HepG2 (cell line): Measurements from ENCODE around the gene FGGY. TPM values are rescaled to one million over a fixed set of nuclear protein-coding genes. Genes with fewer than 3 reads are reported as not detected.
A peak's percentile ranks its signal among the peaks of the same experiment; 100 is the strongest.

ENCODE experiments used
- ATAC-seq: fragments of 200-7000 bp; cut with Tn5 transposase; 3 replicates; pipeline ENCODE4 v1.9.1; 2020; ENCODE audit warnings: mild to moderate bottlenecking, moderate library complexity
- BruUV-seq: library from RNA; stranded (reverse); fragments of 400-500 nt; replicated peaks from 2 replicates; lab custom pipeline; 2021; lab: Mats Ljungman, UMichigan
- CTCF ChIA-PET: fragments of 300-600 bp; formaldehyde crosslinking; extraction: SDS; loops from one replicate; lab custom pipeline; 2021; ENCODE audit warnings: low total read pairs, inconsistent platforms, low intra/inter-chr PET ratio; lab: Yijun Ruan, JAX
- POLR2A ChIA-PET: fragments of 350-600 bp; sonication (Branson Sonifier 250); formaldehyde crosslinking; loops from one replicate; lab custom pipeline; 2020; ENCODE audit warnings: antibody characterized with exemption, inconsistent platforms; lab: Yijun Ruan, JAX
- DNase-seq: peaks from one replicate; pipeline ENCODE4 v3.0.0-alpha.2; 2015; ENCODE audit warnings: low spot score
- FAIRE-seq: peaks from 3 replicates; lab custom pipeline; 2011; peaks lifted over from hg19 to GRCh38; lab: Jason Lieb, UNC
- H2AFZ ChIP-seq: one replicate; pipeline ENCODE4 v1.6.1; 2011; ENCODE audit warnings: low read length, inconsistent platforms
- H3K27ac ChIP-seq: fragments of 300-600 bp; 3 replicates; pipeline ENCODE4 v1.8.0; 2011; ENCODE audit warnings: mixed run types, mild to moderate bottlenecking, mixed read lengths, low read length, inconsistent platforms; ENCODE audit not compliant: insufficient read depth; ENCODE audit errors: extremely low read length
- H3K27me3 ChIP-seq, 2 experiments: fragments of 200-600 bp in 1 of 2; 2 replicates in 1 of 2; 3 replicates in 1 of 2; pipeline versions ENCODE4 v1.6.0 to v1.8.0; 2011; ENCODE audit warnings: low read length in 2 of 2, mild to moderate bottlenecking in 2 of 2, moderate library complexity in 2 of 2, inconsistent platforms in 1 of 2; ENCODE audit not compliant: insufficient read depth in 2 of 2, control insufficient read depth in 1 of 2
- H3K36me3 ChIP-seq, 2 experiments: fragments of 200-600 bp in 1 of 2; replicated peaks in 1 of 2; 2 replicates in 1 of 2; 3 replicates in 1 of 2; pipeline versions ENCODE4 v1.5.1 to v1.8.0; 2011; ENCODE audit warnings: low read length in 2 of 2, inconsistent platforms in 1 of 2; ENCODE audit not compliant: insufficient read depth in 2 of 2, control insufficient read depth in 1 of 2
- H3K4me1 ChIP-seq: 2 replicates; pipeline ENCODE4 v1.5.1; 2012; ENCODE audit warnings: low read length, inconsistent platforms; ENCODE audit not compliant: insufficient read depth
- H3K4me2 ChIP-seq: 2 replicates; pipeline ENCODE4 v1.6.0; 2011; ENCODE audit warnings: low read depth, low read length, inconsistent platforms
- H3K4me3 ChIP-seq, 3 experiments: fragments of 200-600 bp in 1 of 3; sonication (generic), shearing (Covaris generic) in 1 of 3; replicated peaks in 1 of 3; 2 replicates each; pipeline ENCODE4 v1.5.1; 2011 to 2016; ENCODE audit warnings: low read length in 3 of 3, inconsistent platforms in 2 of 3, low read depth in 2 of 3, mild to moderate bottlenecking in 2 of 3, control low read depth in 1 of 3, mixed read lengths in 1 of 3; ENCODE audit not compliant: insufficient read depth in 1 of 3
- H3K79me2 ChIP-seq: one replicate; pipeline ENCODE4 v1.6.1; 2011; ENCODE audit warnings: low read length, inconsistent platforms; ENCODE audit not compliant: insufficient read depth
- H3K9ac ChIP-seq: 2 replicates; pipeline ENCODE4 v1.6.0; 2011; ENCODE audit warnings: mild to moderate bottlenecking, low read depth, low read length, inconsistent platforms; ENCODE audit not compliant: insufficient read depth
- H3K9me3 ChIP-seq: 2 replicates; pipeline ENCODE4 v1.5.1; 2012; ENCODE audit warnings: mild to moderate bottlenecking, low read length
- H4K20me1 ChIP-seq: 2 replicates; pipeline ENCODE4 v1.6.0; 2011; ENCODE audit warnings: inconsistent platforms, mild to moderate bottlenecking, low read length, moderate library complexity; ENCODE audit not compliant: insufficient read depth
- CHCHD3 ChIP-seq: sonication (generic); formaldehyde crosslinking; IDR thresholded peaks from 2 replicates; pipeline ENCODE4 v1.8.0; 2022; ENCODE audit warnings: mild to moderate bottlenecking, missing genetic modification reagents, moderate library complexity
- CTCF ChIP-seq: sonication (generic); formaldehyde crosslinking; IDR thresholded peaks from 2 replicates; pipeline ENCODE4 v1.5.0; 2020; ENCODE audit warnings: mild to moderate bottlenecking, missing genetic modification reagents, moderate library complexity
- FOXJ3 ChIP-seq: sonication (generic); formaldehyde crosslinking; IDR thresholded peaks from 2 replicates; pipeline ENCODE4 v1.4.0; 2020; ENCODE audit warnings: missing genetic modification reagents, mild to moderate bottlenecking, borderline replicate concordance
- STAG1 ChIP-seq: sonication (generic); formaldehyde crosslinking; IDR thresholded peaks from 2 replicates; pipeline ENCODE4 v1.4.0; 2020; ENCODE audit warnings: missing genetic modification reagents
- TEF ChIP-seq: sonication (generic); formaldehyde crosslinking; IDR thresholded peaks from 2 replicates; pipeline ENCODE4 v1.5.0; 2020; ENCODE audit warnings: missing genetic modification reagents
- ZFP41 ChIP-seq: sonication (generic); formaldehyde crosslinking; IDR thresholded peaks from 2 replicates; pipeline ENCODE4 v1.4.0; 2020; ENCODE audit warnings: mild to moderate bottlenecking, missing genetic modification reagents, borderline replicate concordance
- ZNF251 ChIP-seq: sonication (generic); formaldehyde crosslinking; IDR thresholded peaks from 2 replicates; pipeline ENCODE4 v1.9.0; 2021; ENCODE audit warnings: mild to moderate bottlenecking, missing genetic modification reagents
- WGBS: methylation state at CpG from one replicate; pipeline ENCODE4 v1.1.6; 2017; ENCODE audit warnings: low lambda C conversion rate; 5-methylcytosine and 5-hydroxymethylcytosine counted together
- in situ Hi-C: cut with HindIII; loops from 2 replicates; pipeline ENCODE4 v1.10.0; 2017; ENCODE audit warnings: low pct_unique_long_range_greater_than_20kb; ENCODE audit not compliant: extremely low pct_ligation_motif_present
- intact Hi-C: fragments of 100-400 bp; cut with micrococcal nuclease; formaldehyde crosslinking; loops from one replicate; pipeline ENCODE4 v1.10.0; 2022; ENCODE audit not compliant: unreplicated experiment
- polyA plus RNA-seq, 8 experiments: library from polyadenylated mRNA; depleted of rRNA in 3 of 8; stranded (reverse) in 7 of 8; unstranded in 1 of 8; fragments of >200 nt; fragmentation: Illumina TruSeq in 4 of 8; extraction: Trizol in 4 of 8; gene quantifications; 2 replicates each; pipeline versions ENCODE4 v1.2.1 to v1.2.3, GENCODE V29; 2011 to 2016; ENCODE audit warnings: low read depth in 4 of 8, missing spikeins in 1 of 8, mixed read lengths in 1 of 8; ENCODE audit not compliant: insufficient read depth in 1 of 8
- total RNA-seq, 5 experiments: library from RNA; depleted of rRNA; stranded (reverse); fragments of >200 nt; fragmentation: Illumina TruSeq; extraction: Trizol; gene quantifications; 2 replicates each; pipeline ENCODE4 v1.2.3, GENCODE V29; 2016; ENCODE audit warnings: low read depth in 1 of 5
- TF ChIP-seq, protein P1 (sequence below): sonication (generic); formaldehyde crosslinking; IDR thresholded peaks from 2 replicates; pipeline ENCODE4 v1.9.0; 2022; ENCODE audit warnings: low read depth, missing genetic modification reagents

Gene FGGY
- total and polyA plus RNA-seq, 2 of the 13 experiments (the other 11 are each of a cell fraction or from before 2014, with no cell fraction given) = 15.7 to 27.5 TPM

DNA sequence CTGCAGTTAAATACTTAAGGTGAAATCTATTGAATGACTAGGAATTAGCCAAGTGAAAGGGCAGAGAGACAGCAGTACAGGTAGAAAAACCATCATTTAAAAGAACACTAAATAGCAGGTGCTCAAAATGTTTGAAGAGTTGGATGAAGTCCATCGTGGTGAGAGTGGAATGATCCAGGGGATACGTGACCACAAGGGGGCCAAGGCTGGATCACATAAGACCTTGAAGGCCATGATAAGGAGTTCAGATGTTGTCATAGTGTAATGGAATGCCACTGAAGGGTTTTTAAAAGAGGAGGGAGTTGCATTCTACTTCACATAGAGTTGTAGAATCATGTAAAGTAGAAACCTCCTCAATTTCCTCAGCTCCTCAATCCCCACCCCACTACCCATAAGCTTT is 483.1 kb downstream of the FGGY start:
- Histone ChIP-seq H3K4me2 (no peak overlapping the region), H4K20me1 (no peaks in the 10 kb centered on the region), H3K4me1 (no peaks in the 10 kb centered on the region), H3K9ac (no peak overlapping the region), H3K36me3 (no peaks in the 10 kb centered on the region), H3K9me3 (no peaks in the 10 kb centered on the region), H3K79me2 (no peaks in the 10 kb centered on the region), H3K4me3 (no peak overlapping the region), H3K27ac (no peak overlapping the region), H2AFZ (no peak overlapping the region), H3K27me3 (no peaks in the 10 kb centered on the region)
- intact Hi-C loops = no loop called here
- 3% methylated on average over 2 of the region's 2 CpGs for WGBS
- CTCF ChIA-PET = no interaction called here
- POLR2A ChIA-PET = no interaction called here
- BruUV-seq = no TSS peak
- in situ Hi-C loops = no loop called here
- TF ChIP-seq TEF (CRISPR knock-in tag) (no peak), STAG1 (CRISPR knock-in tag) (peak; percentile 28), CTCF (peak; percentile 38)
- FAIRE-seq (peak; percentile 70), ATAC-seq (peak; percentile 65), DNase-seq (peak; percentile 16)

DNA sequence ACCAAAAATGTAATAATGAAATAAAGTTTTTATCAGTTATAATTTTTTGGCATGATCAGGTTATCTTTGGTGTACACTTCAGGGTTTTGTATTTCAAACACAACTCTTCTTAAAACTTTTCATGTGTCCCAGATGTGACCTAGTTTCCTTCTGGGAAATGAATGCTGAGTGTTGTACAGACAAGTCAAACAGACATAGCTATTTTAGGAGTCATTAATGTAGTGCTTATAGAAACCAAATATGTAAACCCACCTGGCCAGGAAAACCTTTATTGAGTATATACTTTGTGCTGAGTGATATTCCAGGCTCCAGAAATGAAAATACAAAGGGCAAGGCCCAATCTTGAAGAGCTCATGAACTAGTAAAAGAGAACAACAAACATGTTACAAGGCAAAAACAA is 491.9 kb downstream of the FGGY start:
- no peak overlapping the region for H3K9ac ChIP-seq
- no peaks in the 10 kb centered on the region for H3K36me3 ChIP-seq
- in situ Hi-C loops (no loop called here), intact Hi-C loops (no loop called here)
- H3K9me3 ChIP-seq = peaks cover 6% of the 10 kb centered on the region; the same call in 1 of the 2 replicates
- H3K4me3 ChIP-seq = no peak overlapping the region
- H3K27ac ChIP-seq = no peak overlapping the region
- no TSS peak for BruUV-seq
- CTCF ChIA-PET = no interaction called here
- no peak overlapping the region for H2AFZ ChIP-seq
- no peak for DNase-seq
- no peak overlapping the region for H3K4me2 ChIP-seq
- H4K20me1 ChIP-seq = no peaks in the 10 kb centered on the region
- H3K27me3 ChIP-seq = no peaks in the 10 kb centered on the region
- no peaks in the 10 kb centered on the region for H3K4me1 ChIP-seq
- H3K79me2 ChIP-seq = no peaks in the 10 kb centered on the region
- FAIRE-seq = no peak
- POLR2A ChIA-PET = no interaction called here
- ATAC-seq = no peak
- TF ChIP-seq ZFP41 (CRISPR knock-in tag) (no peak), CHCHD3 (CRISPR knock-in tag) (no peak), FOXJ3 (CRISPR knock-in tag) (no peak), ZNF251 (CRISPR knock-in tag) (no peak)
- TF ChIP-seq, protein P1, sequence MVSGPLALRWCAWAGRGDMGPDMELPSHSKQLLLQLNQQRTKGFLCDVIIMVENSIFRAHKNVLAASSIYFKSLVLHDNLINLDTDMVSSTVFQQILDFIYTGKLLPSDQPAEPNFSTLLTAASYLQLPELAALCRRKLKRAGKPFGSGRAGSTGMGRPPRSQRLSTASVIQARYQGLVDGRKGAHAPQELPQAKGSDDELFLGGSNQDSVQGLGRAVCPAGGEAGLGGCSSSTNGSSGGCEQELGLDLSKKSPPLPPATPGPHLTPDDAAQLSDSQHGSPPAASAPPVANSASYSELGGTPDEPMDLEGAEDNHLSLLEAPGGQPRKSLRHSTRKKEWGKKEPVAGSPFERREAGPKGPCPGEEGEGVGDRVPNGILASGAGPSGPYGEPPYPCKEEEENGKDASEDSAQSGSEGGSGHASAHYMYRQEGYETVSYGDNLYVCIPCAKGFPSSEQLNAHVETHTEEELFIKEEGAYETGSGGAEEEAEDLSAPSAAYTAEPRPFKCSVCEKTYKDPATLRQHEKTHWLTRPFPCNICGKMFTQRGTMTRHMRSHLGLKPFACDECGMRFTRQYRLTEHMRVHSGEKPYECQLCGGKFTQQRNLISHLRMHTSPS (CRISPR knock-in tag) = no peak
